Smooth muscle cell (in vitro differentiated cells): Measurements from ENCODE around the gene HSPBP1. TPM values are rescaled to one million over a fixed set of nuclear protein-coding genes. Genes with fewer than 3 reads are reported as not detected.

ENCODE experiments used
- DNase-seq: peaks from one replicate; lab custom pipeline; 2025; ENCODE audit not compliant: unreplicated experiment; lab: John Stamatoyannopoulos, UW
- H2AFZ ChIP-seq: fragments of 200-600 bp; sonication (generic); 2 replicates; pipeline ENCODE4 v1.6.0; 2016; ENCODE audit warnings: antibody characterized with exemption, low read depth, mild to moderate bottlenecking
- H3F3A ChIP-seq: fragments of 200-600 bp; sonication (generic); 2 replicates; pipeline ENCODE4 v1.6.0; 2017; ENCODE audit warnings: antibody characterized with exemption, low read depth
- H3K27ac ChIP-seq: fragments of 200-600 bp; sonication (generic); 2 replicates; pipeline ENCODE4 v1.5.1; 2016; ENCODE audit warnings: low read depth, mild to moderate bottlenecking
- H3K27me3 ChIP-seq: fragments of 200-600 bp; sonication (generic); 2 replicates; pipeline ENCODE4 v1.6.1; 2016; ENCODE audit warnings: low read depth, mild to moderate bottlenecking
- H3K36me3 ChIP-seq: fragments of 200-600 bp; sonication (generic); 2 replicates; pipeline ENCODE4 v1.5.1; 2016; ENCODE audit warnings: low read depth
- H3K4me1 ChIP-seq: fragments of 200-600 bp; sonication (generic); 2 replicates; pipeline ENCODE4 v1.5.1; 2016; ENCODE audit warnings: low read depth
- H3K4me2 ChIP-seq: fragments of 200-600 bp; sonication (generic); 2 replicates; pipeline ENCODE4 v1.6.0; 2016; ENCODE audit warnings: mild to moderate bottlenecking
- H3K4me3 ChIP-seq: fragments of 200-600 bp; sonication (generic); 2 replicates; pipeline ENCODE4 v1.5.1; 2016; ENCODE audit warnings: mild to moderate bottlenecking
- H3K79me2 ChIP-seq: fragments of 200-600 bp; sonication (generic); 2 replicates; pipeline ENCODE4 v1.6.0; 2016; ENCODE audit warnings: low read depth, mild to moderate bottlenecking
- H3K9ac ChIP-seq: fragments of 200-600 bp; sonication (generic); 2 replicates; pipeline ENCODE4 v1.6.0; 2016; ENCODE audit warnings: low read depth
- H3K9me3 ChIP-seq: fragments of 200-600 bp; sonication (generic); replicated peaks from 2 replicates; pipeline ENCODE4 v1.5.1; 2016; ENCODE audit warnings: low read depth
- H4K20me1 ChIP-seq: fragments of 200-600 bp; sonication (generic); 2 replicates; pipeline ENCODE4 v1.6.0; 2016; ENCODE audit warnings: low read depth
- CTCF ChIP-seq: fragments of 200-600 bp; sonication (generic); IDR thresholded peaks from 2 replicates; pipeline ENCODE4 v1.5.1; 2017; ENCODE audit warnings: borderline replicate concordance, mild to moderate bottlenecking, antibody characterized with exemption; ENCODE audit not compliant: insufficient read depth, poor library complexity, severe bottlenecking
- WGBS: methylation state at CpG from one replicate; pipeline ENCODE4 v1.1.7; 2016; ENCODE audit warnings: low lambda C conversion rate; 5-methylcytosine and 5-hydroxymethylcytosine counted together
- polyA plus RNA-seq: library from polyadenylated mRNA; unstranded; fragments of >200 nt; fragmentation: Nextera tagmentation; extraction: Ambion mirVana; gene quantifications from 2 replicates; pipeline ENCODE4 v1.2.1, GENCODE V29; 2016
- total RNA-seq: library from RNA; depleted of rRNA; stranded (reverse); fragments of >200 nt; gene quantifications from 2 replicates; pipeline ENCODE4 v1.2.3, GENCODE V29; 2014

Gene HSPBP1
- total and polyA plus RNA-seq, 2 experiments from 2014 or later = 21.5 to 80.0 TPM

- Histone ChIP-seq H3K4me1 (peaks cover 3% of the 10 kb centered on the region), H3K27me3 (no peaks in the 10 kb centered on the region), H4K20me1 (no peaks in the 10 kb centered on the region), H3K79me2 (no peaks in the 10 kb centered on the region), H3K9ac (no peak overlapping the region), H3K36me3 (no peaks in the 10 kb centered on the region), H3K27ac (no peak overlapping the region), H2AFZ (no peak overlapping the region), H3K9me3 (no peaks in the 10 kb centered on the region), H3K4me2 (no peak overlapping the region), H3F3A (no peaks in the 10 kb centered on the region), H3K4me3 (no peak overlapping the region)
- no peak for DNase-seq
- WGBS = 88% methylated on average over 9 of the region's 9 CpGs
- no peak for TF ChIP-seq CTCF
Measured at GRCh38 chr19:55220525-55220924, 59.4 kb downstream of the HSPBP1 start.

- H3K4me2 ChIP-seq = peak overlapping the region; percentile 82
- H3F3A ChIP-seq = no peaks in the 10 kb centered on the region
- peak; percentile 69 for DNase-seq
- no peak overlapping the region for H2AFZ ChIP-seq
- peak overlapping the region; percentile 25 for H3K27ac ChIP-seq
- H3K9ac ChIP-seq = no peak overlapping the region
- H3K9me3 ChIP-seq = no peaks in the 10 kb centered on the region
- no peaks in the 10 kb centered on the region for H3K79me2 ChIP-seq
- no peak for TF ChIP-seq CTCF
- peak overlapping the region; percentile 26 for H3K4me3 ChIP-seq
- H3K27me3 ChIP-seq = no peaks in the 10 kb centered on the region
- WGBS = 5% methylated on average over 36 of the region's 36 CpGs
- H3K36me3 ChIP-seq = no peaks in the 10 kb centered on the region
- H4K20me1 ChIP-seq = no peaks in the 10 kb centered on the region
- H3K4me1 ChIP-seq = peaks cover 3% of the 10 kb centered on the region
Measured at GRCh38 chr19:55216461-55217198, 63.3 kb downstream of the HSPBP1 start.

GRCh38 chr19:55213547-55213946 is 66.4 kb downstream of the HSPBP1 start:
- peaks cover 3% of the 10 kb centered on the region for H3K4me1 ChIP-seq
- no peaks in the 10 kb centered on the region for H3K36me3 ChIP-seq
- H3K4me2 ChIP-seq = no peak overlapping the region
- no peak for DNase-seq
- H3K9me3 ChIP-seq = no peaks in the 10 kb centered on the region
- no peaks in the 10 kb centered on the region for H3K27me3 ChIP-seq
- H3F3A ChIP-seq = no peaks in the 10 kb centered on the region
- no peak overlapping the region for H3K9ac ChIP-seq
- H4K20me1 ChIP-seq = no peaks in the 10 kb centered on the region
- H2AFZ ChIP-seq = no peak overlapping the region
- 96% methylated on average over 7 of the region's 7 CpGs for WGBS
- H3K79me2 ChIP-seq = no peaks in the 10 kb centered on the region
- TF ChIP-seq CTCF = no peak
- H3K4me3 ChIP-seq = no peak overlapping the region
- H3K27ac ChIP-seq = no peak overlapping the region

- Histone ChIP-seq H3K79me2 (no peaks in the 10 kb centered on the region), H3K4me1 (peaks cover 3% of the 10 kb centered on the region), H3K27ac (no peak overlapping the region), H3K36me3 (no peaks in the 10 kb centered on the region), H3K4me2 (no peak overlapping the region), H4K20me1 (no peaks in the 10 kb centered on the region), H3K9me3 (no peaks in the 10 kb centered on the region), H3K4me3 (no peak overlapping the region), H2AFZ (no peak overlapping the region), H3F3A (no peaks in the 10 kb centered on the region), H3K9ac (no peak overlapping the region), H3K27me3 (no peaks in the 10 kb centered on the region)
- peak; percentile 20 for TF ChIP-seq CTCF
- no peak for DNase-seq
- 95% methylated on average over 3 of the region's 3 CpGs for whole genome bisulfite sequencing
Measured at GRCh38 chr19:55212447-55212846, 67.5 kb downstream of the HSPBP1 start.
